GM19463 (cell line): ENCODE data around the gene CTNND1.

Experiments
- ATAC-seq: cut with Tn5 transposase; IDR thresholded peaks from one replicate; pipeline ENCODE4 v1.9.1; 2021; ENCODE audit warnings: mild to moderate bottlenecking, moderate library complexity; ENCODE audit not compliant: unreplicated experiment

Gene CTNND1

DNA sequence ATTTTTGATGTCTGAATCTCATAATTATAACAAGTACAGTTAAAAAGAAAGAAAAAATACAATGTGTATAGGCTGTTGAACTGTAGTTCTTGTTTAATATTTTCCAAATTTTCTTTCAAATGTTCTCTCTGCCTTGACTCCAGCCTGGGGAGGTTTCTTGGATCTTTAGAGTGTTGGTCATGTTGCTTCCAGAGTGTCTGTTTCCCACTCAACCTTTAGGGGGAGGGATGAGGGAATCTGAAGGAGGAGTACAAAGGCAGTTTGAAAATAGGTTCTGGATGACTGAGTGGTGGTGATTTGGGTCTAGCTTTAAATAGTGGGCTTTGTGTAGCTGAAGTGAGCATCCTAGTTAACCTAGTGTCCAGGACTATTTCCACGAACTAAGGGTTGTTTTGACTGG lies 2.0 kb downstream of the CTNND1 start:
- no peak for ATAC-seq

DNA sequence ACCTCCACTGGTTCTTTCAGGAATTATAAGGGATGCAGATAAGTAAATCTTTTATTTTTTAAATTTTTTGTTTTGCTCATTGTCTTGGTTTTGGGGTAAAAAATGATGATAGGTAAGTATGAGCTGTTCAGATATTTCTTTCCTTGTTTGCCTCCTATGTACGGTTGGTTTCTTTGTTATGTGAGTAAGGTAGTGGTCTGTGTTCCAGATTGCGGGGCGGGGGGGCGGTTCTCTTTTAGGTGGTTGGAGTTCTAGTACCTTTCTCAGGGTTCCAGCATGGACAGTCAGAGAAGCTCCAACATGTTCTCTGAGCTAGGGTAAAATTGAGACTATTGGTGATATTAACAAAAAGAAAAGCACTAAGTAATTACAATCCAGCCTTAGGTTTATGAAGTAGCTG lies 2.4 kb downstream of the CTNND1 start:
- no peak for ATAC-seq

DNA sequence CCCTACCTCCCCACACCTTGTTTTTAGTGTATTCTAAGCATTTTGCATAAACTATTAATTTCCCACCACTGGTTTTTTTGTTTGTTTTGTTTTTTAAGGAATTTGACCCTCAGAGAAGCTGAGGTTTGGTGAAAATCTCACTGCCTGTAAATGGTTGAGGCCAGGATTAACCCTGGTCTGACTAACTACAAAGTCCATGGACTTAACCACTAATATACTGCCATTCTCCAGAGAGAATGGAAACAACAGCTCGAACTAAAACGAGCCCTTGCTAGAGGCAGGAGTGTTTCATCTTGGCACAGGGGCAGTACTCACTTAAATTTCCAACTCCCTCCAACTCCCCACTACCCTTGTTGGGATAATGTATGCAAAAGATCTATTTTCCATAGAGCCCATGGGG lies 3.0 kb downstream of the CTNND1 start:
- no peak for ATAC-seq

DNA sequence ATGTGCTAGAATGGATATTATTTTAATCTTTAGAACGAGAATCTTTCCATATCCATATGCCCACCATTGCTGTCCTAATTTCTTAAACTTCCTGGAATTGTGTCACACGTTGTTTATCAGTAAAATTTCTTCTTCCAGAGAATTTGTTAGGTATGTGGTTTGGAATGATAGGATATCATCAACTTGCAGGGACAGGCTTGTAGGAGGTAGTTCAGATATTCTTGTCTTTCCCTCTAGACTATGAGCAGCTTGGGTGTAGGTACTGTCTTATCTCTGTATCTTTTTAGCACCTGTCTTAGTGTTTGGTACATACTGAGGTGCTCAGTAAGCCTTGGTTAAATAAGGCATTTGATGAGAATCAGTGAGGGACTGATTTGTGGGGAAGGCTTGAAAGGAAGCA lies 3.4 kb downstream of the CTNND1 start:
- no peak for ATAC-seq

DNA sequence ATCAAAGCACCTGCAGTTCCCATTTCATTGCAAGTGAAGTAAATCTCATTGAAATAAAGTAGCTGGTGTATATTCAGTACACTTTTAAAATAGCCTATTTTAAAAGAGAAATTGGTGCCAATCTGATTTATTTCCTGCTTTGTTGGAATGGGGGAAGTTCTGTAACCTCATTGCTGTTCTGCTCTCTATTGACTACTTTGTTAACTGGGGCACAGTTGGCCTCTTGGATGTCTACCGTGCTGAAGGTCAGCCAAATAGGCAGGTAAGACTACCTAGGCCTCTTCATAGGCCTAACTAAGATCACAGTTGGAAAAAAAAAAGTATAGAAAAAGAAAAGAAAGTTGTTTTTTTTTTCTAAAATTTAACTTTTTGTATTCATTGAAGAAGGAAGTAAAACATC lies 9.2 kb downstream of the CTNND1 start:
- ATAC-seq = no peak

DNA sequence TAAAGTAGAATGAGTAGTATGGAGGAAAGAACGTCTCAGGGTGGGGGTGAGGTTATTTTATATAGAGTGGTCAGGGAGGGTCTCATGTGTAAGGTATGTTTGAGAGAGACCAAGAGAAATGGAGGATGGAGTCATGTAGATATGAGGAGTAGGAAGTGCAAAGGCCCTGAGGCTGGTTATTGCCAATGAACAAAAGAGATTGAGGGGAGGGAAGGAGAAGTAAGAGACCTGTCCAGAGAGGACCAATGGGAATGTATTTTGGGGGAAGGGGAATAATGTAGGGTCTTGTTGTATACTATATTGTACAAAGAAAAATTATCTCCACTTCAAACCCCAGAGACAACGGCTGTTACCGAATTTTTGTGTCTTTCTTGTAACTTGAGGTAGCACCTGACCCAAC lies 9.8 kb downstream of the CTNND1 start:
- ATAC-seq = no peak

DNA sequence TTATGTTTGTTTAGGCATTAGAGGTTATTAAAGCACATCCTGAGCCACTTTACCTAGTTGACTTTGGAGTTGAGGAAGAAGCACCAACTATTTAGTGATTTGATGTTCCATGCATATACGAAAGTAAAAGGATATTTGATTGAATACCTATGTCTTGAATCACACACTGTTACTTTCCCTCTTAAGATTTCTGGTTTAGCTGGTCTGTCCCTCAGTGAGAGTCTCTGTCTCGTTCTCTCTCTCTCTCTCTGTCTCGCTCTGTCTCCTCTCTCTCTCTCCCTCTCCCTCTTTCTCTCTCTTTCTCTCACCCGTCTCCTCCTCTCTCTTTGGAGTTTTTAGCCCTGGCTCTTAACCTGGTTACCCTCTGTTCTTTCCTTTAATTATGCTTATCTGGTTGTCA lies 11.0 kb downstream of the CTNND1 start:
- no peak for ATAC-seq

DNA sequence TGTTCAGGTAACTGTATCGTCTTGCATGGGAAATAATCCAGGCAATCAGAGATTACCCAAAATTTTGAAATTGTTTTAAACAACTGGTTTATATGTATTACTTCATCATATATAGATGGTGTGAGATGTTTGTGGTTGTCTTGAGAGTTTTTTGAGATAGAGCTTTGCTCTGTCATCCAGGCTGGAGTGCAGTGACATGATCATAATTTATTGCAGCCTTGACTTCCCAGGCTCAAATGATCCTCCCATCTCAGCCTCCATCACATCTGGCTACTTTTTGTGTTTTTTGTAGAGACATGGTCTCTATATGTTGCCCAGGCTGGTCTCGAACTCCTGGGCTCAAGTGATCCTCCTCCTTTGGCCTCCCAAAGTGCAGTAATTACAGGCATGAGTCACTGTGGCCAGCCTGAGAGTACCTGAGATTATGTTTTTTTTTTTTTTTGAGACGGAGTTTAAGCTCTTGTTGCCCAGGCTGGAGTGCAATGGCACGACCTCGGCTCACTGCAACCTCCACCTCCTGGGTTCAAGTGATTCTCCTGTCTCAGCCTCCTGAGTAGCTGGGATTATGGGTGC lies 11.5 kb downstream of the CTNND1 start:
- ATAC-seq = no peak

DNA sequence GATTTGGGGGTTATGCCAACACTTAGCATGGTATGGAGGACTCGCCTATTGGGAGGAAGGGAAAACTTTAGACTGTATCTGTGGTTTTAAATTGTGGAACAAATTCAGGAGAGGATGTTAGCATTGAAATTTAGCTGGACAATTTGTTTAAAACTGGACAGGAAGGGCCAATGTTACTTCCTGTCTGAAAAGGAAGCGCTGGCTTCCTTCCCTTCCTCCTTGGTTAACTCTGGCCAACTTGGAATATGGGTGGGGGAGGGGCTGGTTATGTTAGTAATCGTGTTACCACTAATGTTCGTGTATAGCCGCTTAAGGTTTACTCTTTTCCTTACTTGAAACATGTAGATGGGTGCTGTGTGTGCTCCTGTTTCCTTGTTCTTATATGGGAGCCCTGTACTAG lies 13.9 kb downstream of the CTNND1 start:
- no peak for ATAC-seq

DNA sequence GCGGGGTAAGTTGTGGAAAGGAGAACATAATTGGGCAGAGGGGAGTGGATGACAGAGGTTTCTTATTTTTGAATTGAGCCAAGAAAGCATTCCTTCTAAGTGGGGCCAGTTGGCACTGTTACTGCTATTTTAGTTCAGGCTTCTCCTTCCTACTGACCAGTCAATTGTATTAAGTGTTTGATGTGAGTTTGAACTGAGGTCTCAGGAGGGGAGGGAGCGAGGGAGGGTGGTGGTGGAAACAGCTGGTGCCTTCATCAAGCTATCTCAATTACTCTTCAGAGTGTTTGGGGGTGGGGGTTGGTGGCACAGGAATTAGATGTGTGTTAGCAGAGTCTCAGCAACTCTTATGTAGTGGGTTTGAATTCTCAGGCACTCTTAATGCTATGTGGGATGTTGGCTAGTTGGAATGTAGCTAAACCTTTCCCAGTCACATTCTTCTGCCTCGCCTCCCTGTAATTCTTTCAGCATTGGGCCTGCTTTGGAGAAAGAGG lies 14.5 kb downstream of the CTNND1 start:
- no peak for ATAC-seq

DNA sequence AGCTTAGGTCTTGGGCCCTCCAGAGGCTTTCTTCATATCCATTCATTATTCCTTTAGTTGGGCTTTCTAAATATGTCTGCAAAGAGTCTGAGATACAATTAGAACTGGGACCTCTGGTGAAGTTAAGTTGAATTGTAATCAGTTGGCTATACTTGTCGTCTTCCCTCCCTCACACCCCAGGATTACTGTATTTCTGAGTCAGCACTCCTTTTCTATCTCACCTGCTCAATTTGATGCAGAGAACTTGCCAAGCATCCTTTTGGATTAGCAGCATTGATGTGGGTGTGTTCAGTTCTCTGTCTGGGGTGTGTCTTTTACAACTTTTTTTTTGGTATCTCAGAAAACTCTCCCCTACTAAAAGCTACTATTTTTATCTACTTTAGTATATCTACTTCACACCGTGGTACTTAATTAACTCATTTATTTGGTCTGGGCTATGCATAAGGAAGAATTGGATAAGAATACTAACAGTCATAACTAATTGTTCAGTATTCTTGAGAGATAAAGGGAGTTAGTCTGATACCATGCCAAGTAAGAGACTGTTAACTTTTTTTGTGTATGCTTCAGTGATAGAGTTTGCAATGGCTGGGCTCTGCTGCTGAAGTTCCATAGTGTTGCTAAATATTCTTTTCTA lies 15.1 kb downstream of the CTNND1 start:
- no peak for ATAC-seq

DNA sequence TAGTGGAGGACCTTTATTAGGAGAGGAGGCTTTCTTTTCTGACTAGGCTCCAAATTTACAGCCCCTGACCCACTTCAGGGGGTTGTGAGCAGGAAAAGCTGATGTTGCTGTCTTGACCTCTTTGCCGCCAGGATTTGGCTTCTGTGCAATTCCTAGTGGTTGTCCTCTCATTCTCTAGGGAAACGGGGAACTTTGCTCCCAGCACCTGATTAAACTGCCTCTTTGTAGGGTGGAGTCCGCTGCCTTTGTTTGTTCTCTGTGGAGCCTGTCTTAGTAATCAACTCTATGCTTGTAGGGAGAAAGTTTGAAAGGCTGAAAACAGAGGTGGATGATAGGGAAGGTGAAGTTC lies 16.3 kb downstream of the CTNND1 start:
- no peak for ATAC-seq

DNA sequence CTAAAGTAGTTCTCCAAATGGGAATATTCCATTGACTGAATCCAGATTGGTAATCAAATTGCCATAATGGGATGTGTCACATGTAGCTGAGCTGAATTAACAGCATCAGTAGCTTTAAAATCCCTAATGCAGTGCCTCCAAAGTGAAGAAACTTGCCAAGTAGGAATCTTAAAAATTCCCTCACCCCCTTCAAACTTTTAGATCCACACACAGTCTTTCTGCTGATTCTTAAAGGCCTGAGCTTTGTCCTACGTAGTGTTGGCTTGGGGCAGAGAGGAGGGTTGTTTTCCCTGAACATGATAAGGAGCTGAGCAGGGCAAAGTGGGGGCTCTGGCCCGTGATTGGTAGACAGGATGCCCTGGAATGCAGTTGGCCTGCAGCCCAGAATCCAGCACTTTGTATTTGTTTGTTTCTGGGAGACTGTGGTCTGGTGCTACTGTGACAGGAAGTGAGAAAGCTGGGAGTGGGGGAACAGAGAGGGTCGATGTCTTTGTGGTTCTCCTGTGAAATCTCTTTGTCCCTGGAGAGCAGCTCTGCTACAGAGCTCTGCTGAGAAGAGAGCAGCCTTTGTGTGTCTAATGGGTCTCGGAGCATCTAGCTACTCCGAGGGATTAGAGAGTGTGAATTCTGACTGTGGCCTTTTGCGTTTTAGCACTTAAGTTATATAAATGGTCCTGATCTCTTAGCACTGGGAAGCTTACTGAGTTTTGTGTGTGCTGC lies 16.9 kb downstream of the CTNND1 start:
- ATAC-seq = no peak

DNA sequence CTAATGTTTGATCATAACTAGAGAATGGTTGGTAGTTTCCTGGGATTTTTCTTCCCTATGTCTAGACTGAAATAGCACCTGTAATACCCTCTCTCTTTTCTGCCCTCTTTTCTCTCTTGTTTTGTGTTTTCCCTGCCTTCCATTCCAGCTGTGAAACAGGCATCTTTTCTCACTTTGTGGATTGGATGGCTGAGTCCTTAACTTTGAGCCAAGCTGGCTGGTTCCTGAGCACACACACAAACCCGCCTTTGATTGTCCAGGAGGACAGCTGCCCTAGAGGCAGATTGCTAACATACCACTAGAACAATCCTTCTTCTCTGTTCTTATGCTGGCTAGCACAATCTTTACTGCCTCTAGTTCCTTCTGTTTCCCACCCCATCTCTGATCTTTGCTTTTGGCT lies 17.7 kb downstream of the CTNND1 start:
- no peak for ATAC-seq

DNA sequence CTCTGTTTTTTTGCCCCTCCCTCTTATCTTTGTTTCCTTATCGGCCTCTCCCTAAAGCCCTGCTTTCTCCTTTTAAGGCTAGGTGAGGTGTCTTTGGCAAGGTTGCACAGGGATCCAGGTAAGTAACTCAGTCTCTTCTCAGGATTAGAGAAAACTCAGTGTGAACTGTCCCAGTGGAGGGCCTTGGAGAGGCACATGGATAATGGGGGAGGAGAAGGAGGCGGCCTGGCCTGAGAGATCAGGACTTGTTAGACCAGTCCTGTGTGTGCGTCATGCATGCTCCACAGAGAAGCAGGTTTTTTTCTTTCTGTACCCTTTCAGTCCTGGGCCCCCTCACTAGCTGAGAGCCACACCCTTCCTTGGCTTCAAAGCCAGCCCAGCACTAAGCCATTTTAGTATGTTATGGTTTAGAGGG lies 19.9 kb downstream of the CTNND1 start:
- no peak for ATAC-seq

DNA sequence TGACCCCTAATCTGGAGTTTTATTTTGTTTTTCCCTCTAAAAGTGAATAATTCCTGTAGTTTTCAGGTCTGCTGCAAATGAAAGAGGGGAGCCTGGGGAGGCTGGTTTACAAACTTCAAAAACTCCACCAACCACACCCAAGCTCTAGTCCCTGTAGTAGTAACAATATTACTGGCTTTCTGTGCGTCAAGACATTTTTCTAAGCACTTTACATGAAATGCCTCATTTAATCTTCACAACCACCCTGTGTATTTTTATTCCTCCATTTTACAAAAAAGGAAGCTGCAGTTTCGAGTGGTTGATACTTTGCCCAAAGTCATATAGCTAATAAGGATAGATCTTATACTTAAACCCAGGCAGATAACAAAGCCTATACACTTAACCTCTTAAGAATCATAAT lies 23.5 kb downstream of the CTNND1 start:
- ATAC-seq = peak; percentile 45

DNA sequence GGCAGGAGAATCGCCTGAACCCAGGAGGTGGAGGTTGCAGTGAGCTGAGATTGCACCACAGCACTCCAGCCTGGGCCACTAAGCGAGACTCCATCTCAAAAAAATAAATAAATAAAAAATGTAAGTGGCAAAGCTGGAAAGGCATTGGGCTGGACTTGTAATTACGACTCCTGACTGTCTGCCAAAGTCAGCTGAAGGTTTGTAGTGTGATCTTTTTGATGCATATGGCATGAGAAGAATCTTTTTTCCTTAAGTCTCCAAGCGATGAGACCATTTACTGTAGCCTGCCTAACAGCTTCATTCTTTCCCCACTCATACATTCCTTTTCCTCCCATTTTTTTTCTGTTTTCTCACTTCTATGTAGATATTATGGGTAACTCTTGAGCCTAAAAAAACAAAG lies 24.8 kb downstream of the CTNND1 start:
- ATAC-seq = no peak

DNA sequence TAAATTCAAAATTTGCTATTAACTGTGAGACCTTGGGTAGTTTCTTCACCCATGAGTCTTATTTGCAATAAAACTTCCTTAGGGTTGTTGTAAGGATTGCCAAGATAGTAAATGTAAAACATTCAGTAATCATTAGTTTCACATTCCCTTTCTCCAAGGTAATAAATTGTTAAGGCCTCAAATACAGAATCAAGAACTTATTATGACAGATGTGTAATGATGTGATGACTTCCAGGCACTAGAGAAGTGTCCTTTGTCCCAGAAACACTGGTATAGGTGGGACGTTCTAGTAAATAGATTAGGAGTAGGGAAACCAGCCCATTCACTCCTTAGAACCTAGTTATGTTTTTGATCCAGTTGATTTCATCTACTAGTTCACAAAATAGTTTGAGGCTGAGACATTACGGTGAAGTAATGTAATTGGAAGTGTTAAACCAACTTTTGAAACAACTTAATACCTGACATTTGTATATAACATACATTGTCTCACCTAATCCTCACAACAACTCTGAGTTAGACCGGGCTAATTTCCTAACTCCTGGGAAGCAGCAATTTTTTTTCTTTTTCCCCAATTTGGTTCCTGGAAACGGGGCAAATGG lies 25.5 kb downstream of the CTNND1 start:
- no peak for ATAC-seq

DNA sequence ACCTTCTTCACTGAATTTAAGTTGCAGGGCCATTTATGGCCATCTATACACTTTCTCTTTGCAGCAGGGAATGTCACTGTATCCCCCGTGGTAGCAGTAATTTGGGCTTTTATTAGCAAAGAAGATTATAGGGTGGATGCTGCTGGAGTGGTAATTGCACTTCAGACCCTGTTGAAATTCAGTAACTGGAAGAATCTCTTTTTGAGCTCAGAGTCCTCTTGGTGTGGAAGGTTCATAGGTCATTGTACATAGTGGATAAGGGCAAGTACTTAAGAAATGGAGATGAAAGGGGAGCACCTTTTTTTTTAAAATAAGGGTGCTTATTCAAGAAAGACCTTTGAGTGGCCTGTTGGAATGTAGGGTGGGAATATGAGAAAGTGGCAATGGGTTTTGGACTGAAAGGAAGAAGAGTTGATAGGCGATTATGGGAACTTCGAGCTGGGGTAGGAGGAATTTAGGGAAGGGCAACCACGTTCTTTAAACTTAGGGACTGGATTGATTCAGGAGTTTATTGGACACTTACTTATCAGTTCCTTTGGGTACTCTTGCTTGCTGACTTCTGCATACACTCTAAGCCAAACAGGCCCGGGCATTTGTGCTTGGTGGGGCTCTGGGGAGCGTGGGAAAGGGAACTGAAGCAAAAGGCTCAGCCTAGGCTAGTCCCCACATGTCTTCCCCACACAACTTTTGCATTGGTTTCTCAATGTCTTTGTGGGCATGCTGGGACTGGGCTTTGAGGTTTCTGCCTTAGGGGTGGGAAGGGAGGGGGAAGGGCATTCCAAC lies 26.5 kb downstream of the CTNND1 start:
- ATAC-seq = peak; percentile 49

DNA sequence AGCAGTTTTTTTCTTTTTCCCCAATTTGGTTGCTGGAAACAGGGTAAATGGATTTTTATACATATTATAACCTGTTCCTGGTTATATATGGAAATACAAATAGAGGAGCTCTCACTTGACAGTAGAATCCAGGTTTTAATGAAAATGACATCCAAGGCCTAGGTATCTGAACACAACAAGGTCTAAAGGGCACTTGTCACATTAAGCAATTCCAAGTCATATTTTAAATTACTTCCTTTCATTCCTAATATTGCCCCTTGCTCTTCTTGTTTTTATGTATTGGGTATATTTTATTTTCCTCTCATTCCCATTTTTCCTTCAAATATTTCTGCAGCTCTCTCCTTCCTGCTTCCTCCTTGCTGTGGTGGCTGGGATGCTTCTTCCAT lies 27.1 kb downstream of the CTNND1 start:
- ATAC-seq = no peak

DNA sequence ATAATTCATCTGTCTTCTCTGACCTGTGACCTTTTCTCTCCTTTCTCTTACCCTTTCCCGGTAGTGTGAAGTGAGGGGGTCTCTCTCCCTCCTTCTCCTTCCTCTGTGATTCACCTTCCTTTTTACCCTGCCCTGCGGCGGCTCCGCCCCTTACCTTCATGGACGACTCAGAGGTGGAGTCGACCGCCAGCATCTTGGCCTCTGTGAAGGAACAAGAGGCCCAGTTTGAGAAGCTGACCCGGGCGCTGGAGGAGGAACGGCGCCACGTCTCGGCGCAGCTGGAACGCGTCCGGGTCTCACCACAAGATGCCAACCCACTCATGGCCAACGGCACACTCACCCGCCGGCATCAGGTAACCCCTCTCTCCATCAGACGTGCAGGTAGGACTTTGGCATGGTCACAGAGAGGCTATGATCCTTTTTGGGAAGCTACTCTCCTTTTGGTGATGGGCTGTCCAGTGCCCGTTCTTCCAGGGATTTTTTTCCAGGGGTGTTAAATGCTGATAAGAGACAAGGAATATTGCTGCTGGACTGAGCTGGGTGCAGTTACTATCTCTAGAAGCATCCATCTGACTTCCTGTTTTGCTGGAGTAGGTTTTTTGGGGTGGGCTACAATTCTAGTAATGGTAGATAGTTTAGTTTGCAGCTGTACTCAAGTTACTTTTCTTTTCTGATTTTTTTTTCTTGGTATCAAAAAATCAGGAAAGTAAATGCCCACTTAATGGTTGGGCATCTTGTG lies 29.9 kb downstream of the CTNND1 start:
- no peak for ATAC-seq
